ENCODE measurements around the gene ANGPTL4. TPM values are rescaled to one million over a fixed set of nuclear protein-coding genes. Genes with fewer than 3 reads are reported as not detected.
"Not testable (repeated sequence)": the region's sequence is repeated elsewhere in the genome, so short reads cannot be mapped to it uniquely, and the experiment has no call there.

ANGPTL4 gene
- total RNA-seq, 1 experiment from 2014 or later: not detected

GRCh38 chr19:8404391-8405151 lies 40.6 kb downstream of the ANGPTL4 start:
- H2AFZ ChIP-seq: no peak overlapping the region
- no TSS peak for BruUV-seq (replicated peaks)
- CTCF ChIA-PET: interaction anchor here (0.8 to 0.9 kb wide), 2 partner anchors 50 to 175 kb away, joined by 3 to 4 read pairs; no protein-coding TSS in a partner anchor
- POLR2A ChIA-PET (ENCODE audit: unreplicated experiment): no interaction called here
- H3F3A ChIP-seq (ENCODE audit: insufficient read depth, low read depth): peaks cover 20% of the 10 kb centered on the region; the same call in 1 of the 2 replicates
- no peak for DNase-seq
- no peak overlapping the region for H3K4me3 ChIP-seq
- H3K4me1 ChIP-seq (replicated peaks; ENCODE audit: insufficient read depth): no peaks in the 10 kb centered on the region
- H4K20me1 ChIP-seq (ENCODE audit: insufficient read depth): peaks cover 23% of the 10 kb centered on the region
- no peak overlapping the region for H3K27ac ChIP-seq
- H3K4me2 ChIP-seq: no peak overlapping the region
- no peaks in the 10 kb centered on the region for H3K27me3 ChIP-seq (ENCODE audit: insufficient read depth, low read depth)
- intact Hi-C loops (cut with micrococcal nuclease; ENCODE audit: unreplicated experiment): no loop called here
- H3K36me3 ChIP-seq (ENCODE audit: low read depth): peaks cover 8% of the 10 kb centered on the region; the same call in 1 of the 2 replicates
- H3K9me3 ChIP-seq (ENCODE audit: insufficient read depth, low read depth): no peaks in the 10 kb centered on the region
- no peaks in the 10 kb centered on the region for H3K9me2 ChIP-seq (ENCODE audit: insufficient read depth)
- H3K79me2 ChIP-seq (ENCODE audit: low read depth): peaks cover under 1% of the 10 kb centered on the region; the same call in 1 of the 2 replicates
- TF ChIP-seq EZH2 (IDR thresholded peaks at IDR 0.05; ENCODE audit: low read depth) (no peak), CTCF (conservative IDR thresholded peaks at IDR 0.05) (no peak)

- not testable (repeated sequence) for H2AFZ ChIP-seq; DNase-seq; BruUV-seq (replicated peaks); H3K27me3 ChIP-seq (ENCODE audit: insufficient read depth, low read depth); H3K4me2 ChIP-seq; H4K20me1 ChIP-seq (ENCODE audit: insufficient read depth); H3K36me3 ChIP-seq (ENCODE audit: low read depth); H3K9me2 ChIP-seq (ENCODE audit: insufficient read depth); H3K27ac ChIP-seq; H3K4me3 ChIP-seq; H3K9me3 ChIP-seq (ENCODE audit: insufficient read depth, low read depth); H3K4me1 ChIP-seq (replicated peaks; ENCODE audit: insufficient read depth); H3K79me2 ChIP-seq (ENCODE audit: low read depth)
- POLR2A ChIA-PET (ENCODE audit: unreplicated experiment): interaction anchor here (0.5 kb wide), 1 partner anchor 90 kb away, joined by 4 read pairs; no protein-coding TSS in a partner anchor
- intact Hi-C loops (cut with micrococcal nuclease; ENCODE audit: unreplicated experiment): loop anchor here (5.0 to 10.0 kb wide), 2 partner anchors 47 to 74 kb away; no protein-coding TSS in a partner anchor
- CTCF ChIA-PET: interaction anchor here (0.6 kb wide), 1 partner anchor 74 kb away, joined by 3 read pairs; no protein-coding TSS in a partner anchor
- peaks cover 37% of the 10 kb centered on the region for H3F3A ChIP-seq (ENCODE audit: insufficient read depth, low read depth)
Observed at GRCh38 chr19:8410718-8411117, 46.8 kb downstream of the ANGPTL4 start.

- H3K27ac ChIP-seq: no peak within 1 kb of the TSS
- peak; percentile 91 to 97 for DNase-seq
- TF ChIP-seq CTCF (conservative IDR thresholded peaks at IDR 0.05) (peak; percentile 76), EZH2 (IDR thresholded peaks at IDR 0.05; ENCODE audit: low read depth) (no peak)
- ChIA-PET POLR2A (ENCODE audit: unreplicated experiment) (interaction anchor here (0.5 to 1.0 kb wide), 10 partner anchors 11 to 156 kb away, joined by 3 to 14 read pairs (median 4); no protein-coding TSS in a partner anchor), CTCF (interaction anchor here (0.6 to 1.9 kb wide), 15 partner anchors 11 to 1876 kb away, joined by 3 to 31 read pairs (median 5); partner anchors contain the start of gene RAB11B)
- H3K4me1 ChIP-seq (replicated peaks; ENCODE audit: insufficient read depth): peaks cover 5% of the 10 kb centered on the region
- no peaks in the 10 kb centered on the region for H3K27me3 ChIP-seq (ENCODE audit: insufficient read depth, low read depth)
- H3K9me2 ChIP-seq (ENCODE audit: insufficient read depth): no peaks in the 10 kb centered on the region
- H3K4me2 ChIP-seq: peak within 1 kb of the TSS; percentile 99
- H3F3A ChIP-seq (ENCODE audit: insufficient read depth, low read depth): peaks cover 26% of the 10 kb centered on the region
- BruUV-seq (replicated peaks): no TSS peak
- no peaks in the 10 kb centered on the region for H3K79me2 ChIP-seq (ENCODE audit: low read depth)
- H3K36me3 ChIP-seq (ENCODE audit: low read depth): no peaks in the 10 kb centered on the region
- H3K4me3 ChIP-seq: peak within 1 kb of the TSS; percentile 80
- H2AFZ ChIP-seq: peak within 1 kb of the TSS; percentile 89
- no peaks in the 10 kb centered on the region; the same call in 1 of the 2 replicates for H4K20me1 ChIP-seq (ENCODE audit: insufficient read depth)
- intact Hi-C loops (cut with micrococcal nuclease; ENCODE audit: unreplicated experiment): loop anchor here (2.0 to 10.0 kb wide), 4 partner anchors 44 to 94 kb away; no protein-coding TSS in a partner anchor
- no peaks in the 10 kb centered on the region for H3K9me3 ChIP-seq (ENCODE audit: insufficient read depth, low read depth)
Observed at GRCh38 chr19:8412783-8413628, 49.1 kb downstream of the ANGPTL4 start, which contains the start of gene MARCHF2. Gene MARCHF2, plus strand, starts transcription at chr19:8413305. Its CDS starts 8,536 bp downstream, at chr19:8421841.

Data from PC-9 (cell line).